Stimulated activated CD4-positive, alpha-beta T cell treated with anti-CD3 and anti-CD28 coated beads, Interleukin-12 subunit alpha, Interleukin-12 subunit beta, amount 100 ng/mL, for 48 hours (primary cell): ENCODE measurements around the gene TNFAIP8L3.

Experiments used
- DNase-seq, 3 donors: peaks; one replicate each; pipeline ENCODE4 v3.0.0-alpha.2; 2020; ENCODE audit warnings: low read depth in 2 of 3, low spot score in 1 of 3

Gene TNFAIP8L3

DNA sequence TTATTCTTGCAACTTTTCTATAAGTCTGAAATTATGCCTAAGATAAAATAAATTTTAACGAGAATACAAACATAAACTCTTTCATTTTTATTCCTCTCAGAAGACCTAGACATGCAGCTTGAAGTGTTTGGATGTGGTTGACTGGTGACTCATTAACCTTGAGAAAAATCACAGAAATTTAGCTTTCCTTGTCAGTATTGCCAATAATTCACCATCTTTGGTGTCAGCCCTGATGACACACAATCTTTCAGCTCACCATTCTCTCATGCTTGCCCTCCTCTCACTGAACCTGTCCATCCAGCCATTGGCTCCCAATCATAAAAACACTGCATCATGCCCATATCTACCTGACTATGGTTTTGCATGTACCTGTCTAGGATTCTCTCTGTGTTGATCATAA lies 22.6 kb upstream of the TNFAIP8L3 start:
- no peak for DNase-seq

- no peak for DNase-seq
Measured at GRCh38 chr15:51114437-51115119, 19.9 kb upstream of the TNFAIP8L3 start.

GRCh38 chr15:51112078-51112477 lies 17.4 kb upstream of the TNFAIP8L3 start:
- no peak for DNase-seq

GRCh38 chr15:51111061-51111460 lies 16.4 kb upstream of the TNFAIP8L3 start:
- no peak for DNase-seq

GRCh38 chr15:51110171-51110570 lies 15.5 kb upstream of the TNFAIP8L3 start:
- DNase-seq, result no peak

- DNase-seq, result no peak
Measured at GRCh38 chr15:51108933-51109550, 14.3 kb upstream of the TNFAIP8L3 start.

- no peak for DNase-seq
Measured at GRCh38 chr15:51107612-51108011, 12.9 kb upstream of the TNFAIP8L3 start.

GRCh38 chr15:51106481-51106880 lies 11.8 kb upstream of the TNFAIP8L3 start:
- no peak for DNase-seq

DNA sequence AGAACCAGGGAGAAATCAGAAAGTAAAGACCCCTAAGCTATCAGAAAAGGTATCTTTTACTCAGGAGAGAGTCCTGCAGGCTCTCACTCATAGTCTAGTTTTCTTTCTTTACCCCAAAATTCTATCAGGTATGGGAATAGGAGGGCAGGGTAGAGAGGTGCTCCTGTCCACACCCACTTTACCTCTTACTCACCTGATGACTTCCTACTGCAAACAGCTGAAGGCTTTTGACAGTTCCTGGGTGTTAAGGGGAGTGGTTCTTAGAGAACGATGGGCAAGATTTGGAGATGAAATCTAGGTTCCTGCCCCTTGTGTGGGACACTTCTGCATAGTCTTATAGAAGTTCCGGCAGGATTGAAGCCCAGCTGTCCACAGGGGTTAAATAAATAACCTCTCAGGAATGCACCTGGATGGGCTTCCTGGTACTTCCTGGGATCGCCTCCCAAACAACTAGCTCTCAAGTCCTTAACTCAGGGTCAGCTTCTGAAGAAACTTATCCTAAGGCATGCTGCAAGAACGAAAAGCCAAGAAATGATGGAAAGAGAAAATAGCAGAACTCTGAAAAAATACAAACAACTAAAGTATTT lies 10.8 kb upstream of the TNFAIP8L3 start:
- DNase-seq, result no peak

GRCh38 chr15:51104512-51104911 lies 9.8 kb upstream of the TNFAIP8L3 start:
- DNase-seq, result no peak

DNA sequence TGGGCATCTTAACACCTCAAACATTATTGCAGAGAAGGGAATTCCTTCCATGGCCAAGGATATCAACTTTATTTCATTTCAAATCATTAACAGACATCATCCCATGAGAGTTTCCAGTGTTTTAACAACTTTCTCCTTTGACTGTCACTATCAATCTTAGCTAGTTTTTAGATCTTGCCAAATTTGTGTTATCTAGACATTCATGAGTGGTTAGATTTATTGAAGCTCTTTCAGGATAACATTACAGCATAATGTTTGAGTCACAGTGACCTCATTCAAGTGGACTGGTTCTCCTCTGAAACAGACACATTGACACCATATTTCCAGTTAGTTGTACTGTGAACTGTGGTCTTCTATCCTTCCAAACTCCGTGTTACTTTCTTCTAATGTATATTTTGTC lies 8.6 kb upstream of the TNFAIP8L3 start:
- DNase-seq, result no peak

DNA sequence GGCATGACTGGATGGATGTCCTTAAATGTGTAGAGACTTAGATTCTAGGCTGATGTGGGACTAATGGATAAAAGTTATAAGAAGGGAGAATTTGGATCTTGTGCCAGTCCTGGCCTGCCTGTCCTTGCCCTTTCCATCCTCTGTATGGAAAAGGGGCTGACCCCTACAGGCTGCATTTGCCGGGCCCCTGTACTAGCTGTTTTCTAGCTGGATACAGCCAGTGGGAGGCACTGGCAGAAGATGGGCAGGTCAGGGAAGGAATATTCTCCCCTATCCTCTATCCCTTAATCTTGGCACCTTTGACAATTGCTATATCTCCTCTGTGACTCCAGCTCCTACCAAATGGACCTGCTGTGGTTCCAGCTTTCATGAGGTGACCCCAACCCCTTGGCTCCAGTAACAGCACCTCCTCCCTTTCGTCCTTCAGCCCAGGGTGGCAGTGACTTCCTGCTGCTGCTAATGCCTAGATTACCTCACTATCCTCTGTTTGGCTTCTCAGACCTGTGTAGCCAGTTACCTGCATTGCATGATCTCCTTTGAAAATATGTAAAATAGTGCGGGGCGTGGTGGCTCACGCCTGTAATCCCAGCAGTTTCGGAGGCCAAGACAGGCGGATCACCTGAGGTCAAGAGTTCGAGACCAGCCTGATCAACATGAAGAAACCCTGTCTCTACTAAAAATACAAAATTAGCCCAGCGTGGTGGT lies 6.2 kb upstream of the TNFAIP8L3 start:
- no peak for DNase-seq

DNA sequence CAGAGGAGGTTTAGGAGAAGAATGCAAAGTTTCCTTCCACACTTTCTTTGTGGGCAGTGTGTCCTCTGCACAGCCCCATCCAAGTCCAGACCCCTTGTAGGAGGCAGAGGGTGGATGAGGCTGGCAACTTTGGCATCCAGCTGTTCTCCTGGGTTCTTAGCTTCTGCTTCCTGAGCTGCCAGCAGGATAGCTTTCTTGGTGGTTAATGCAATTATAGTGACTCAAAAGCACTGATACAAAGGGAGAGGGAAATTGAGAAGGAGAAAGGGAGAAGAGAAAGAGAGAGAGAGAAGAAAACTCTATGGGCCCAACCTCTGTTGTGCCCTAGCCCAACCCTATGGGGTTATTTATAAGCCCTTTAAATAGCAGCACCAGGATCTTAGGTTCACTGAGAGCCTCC lies 4.5 kb upstream of the TNFAIP8L3 start:
- DNase-seq, result no peak

GRCh38 chr15:51098331-51098619 lies 3.6 kb upstream of the TNFAIP8L3 start:
- no peak for DNase-seq

- DNase-seq, result no peak
Measured at GRCh38 chr15:51097553-51098330, 3.0 kb upstream of the TNFAIP8L3 start.

DNA sequence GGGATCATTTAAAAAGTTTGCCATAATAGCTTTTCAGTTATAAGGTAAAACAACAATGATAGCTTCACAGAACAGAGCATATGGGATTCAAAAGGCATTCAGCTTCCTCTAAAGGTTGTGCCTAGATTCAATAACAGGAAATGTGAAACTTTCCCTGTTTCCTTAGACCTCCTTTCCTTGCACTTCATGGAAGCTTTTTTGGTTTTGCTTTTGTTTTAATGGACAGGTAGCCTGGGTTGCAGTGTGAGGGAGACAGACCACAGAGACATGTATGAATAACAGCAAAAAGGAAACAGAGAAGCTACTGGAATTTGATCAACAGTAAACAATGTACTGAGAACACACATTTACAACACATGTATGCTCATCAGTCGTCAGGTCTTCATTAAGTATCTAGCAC lies 2.3 kb upstream of the TNFAIP8L3 start:
- DNase-seq, result no peak

DNA sequence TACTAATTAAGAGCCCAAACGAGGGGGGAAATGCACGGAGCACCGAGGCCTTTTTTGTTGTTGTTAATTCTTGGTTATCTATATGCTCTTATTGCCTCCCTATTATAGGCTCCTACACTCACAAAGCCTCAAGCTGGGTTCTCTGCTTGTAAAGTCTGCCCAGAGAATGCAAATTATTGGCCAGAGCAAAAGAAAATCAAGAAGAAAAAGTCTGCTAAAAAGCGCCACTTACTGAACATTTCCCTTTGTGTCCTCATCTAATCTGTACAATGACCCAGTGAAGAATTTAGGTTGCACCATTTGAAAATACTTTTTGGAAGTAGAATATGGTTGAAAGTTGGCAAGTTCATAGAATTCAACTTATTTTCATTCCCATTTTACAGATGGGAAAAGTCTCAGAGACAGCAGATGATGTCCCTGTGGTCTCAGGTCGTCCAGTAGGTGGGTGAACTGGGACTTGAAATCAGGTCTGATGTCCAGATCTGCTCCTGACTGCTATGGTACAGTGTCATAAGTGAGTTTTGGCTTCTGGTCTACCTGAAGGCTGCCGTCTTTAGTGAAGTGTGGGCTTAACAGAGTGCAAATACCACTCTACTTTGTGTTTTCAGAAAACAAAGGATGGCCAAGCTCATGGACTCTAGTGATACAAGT lies 1.1 kb upstream of the TNFAIP8L3 start:
- no peak for DNase-seq

- DNase-seq, result no peak
Measured at GRCh38 chr15:51093839-51094605, 684 bp downstream of the TNFAIP8L3 start.

GRCh38 chr15:51093488-51093838 lies 1.2 kb downstream of the TNFAIP8L3 start:
- DNase-seq, result no peak

DNA sequence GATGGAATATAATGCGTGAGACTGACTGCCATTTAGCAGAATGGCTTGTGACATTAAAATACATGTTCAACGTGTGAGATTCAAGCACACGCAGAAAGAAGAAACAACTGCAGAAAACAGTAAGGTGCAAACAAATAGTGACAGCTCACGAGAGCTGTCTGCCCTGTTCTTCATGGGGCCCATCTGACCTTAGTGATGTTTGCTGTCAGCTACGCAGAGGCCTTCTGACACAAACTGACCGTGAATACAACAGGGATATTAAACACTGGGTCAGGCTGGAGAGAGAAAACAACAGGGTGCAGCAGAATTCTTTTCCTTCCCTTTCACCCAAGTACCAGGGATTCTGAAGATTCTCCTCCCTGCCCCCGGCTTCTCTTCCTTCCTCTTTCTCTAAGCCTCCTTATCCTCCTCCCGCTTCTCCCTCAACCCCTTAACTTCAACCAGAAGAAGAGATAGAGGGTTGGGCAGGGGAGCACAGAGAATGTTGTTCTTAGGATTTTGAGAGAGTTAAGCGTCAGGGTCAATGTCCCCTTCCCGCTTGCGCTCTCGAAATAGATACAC lies 2.1 kb downstream of the TNFAIP8L3 start:
- DNase-seq, result no peak
